Stimulated activated CD4-positive, alpha-beta T cell treated with anti-CD3 and anti-CD28 coated beads, Interleukin-12 subunit alpha, Interleukin-12 subunit beta, amount 100 ng/mL, for 24 hours (primary cell): ENCODE results near the gene HORMAD2.

ENCODE experiments used
- DNase-seq, 2 experiments: peaks; one replicate each; pipeline ENCODE4 v3.0.0-alpha.2; 2020; ENCODE audit warnings: low read depth in 2 of 2

HORMAD2 gene

GRCh38 chr22:30079952-30080533 lies at the start of gene HORMAD2:
TSS of gene HORMAD2 (plus strand) at chr22:30080464. CDS start at chr22:30093953, 13,489 bp downstream.
- DNase-seq, result no peak

- no peak for DNase-seq
Observed at GRCh38 chr22:30031328-30031727, 48.9 kb upstream of the HORMAD2 start.

GRCh38 chr22:30031764-30032455 lies 48.4 kb upstream of the HORMAD2 start:
- no peak for DNase-seq

- DNase-seq, result no peak
Observed at GRCh38 chr22:30033137-30033536, 47.1 kb upstream of the HORMAD2 start.

GRCh38 chr22:30033901-30034300 lies 46.4 kb upstream of the HORMAD2 start:
- DNase-seq, result no peak

- no peak for DNase-seq
Observed at GRCh38 chr22:30036656-30037055, 43.6 kb upstream of the HORMAD2 start.

- DNase-seq, result no peak
Observed at GRCh38 chr22:30038219-30038618, 42.0 kb upstream of the HORMAD2 start.

- no peak for DNase-seq
Observed at GRCh38 chr22:30040499-30041260, 39.6 kb upstream of the HORMAD2 start.

GRCh38 chr22:30041475-30041874 lies 38.8 kb upstream of the HORMAD2 start:
- DNase-seq, result no peak

GRCh38 chr22:30041881-30042280 lies 38.4 kb upstream of the HORMAD2 start:
- no peak for DNase-seq

GRCh38 chr22:30043161-30043560 lies 37.1 kb upstream of the HORMAD2 start:
- no peak for DNase-seq

GRCh38 chr22:30044369-30044768 lies 35.9 kb upstream of the HORMAD2 start:
- no peak for DNase-seq

GRCh38 chr22:30044881-30045493 lies 35.3 kb upstream of the HORMAD2 start:
- no peak for DNase-seq

GRCh38 chr22:30045494-30045887 lies 34.8 kb upstream of the HORMAD2 start:
- no peak for DNase-seq

- DNase-seq, result no peak
Observed at GRCh38 chr22:30045901-30046715, 34.2 kb upstream of the HORMAD2 start.

- DNase-seq, result no peak
Observed at GRCh38 chr22:30046716-30047363, 33.4 kb upstream of the HORMAD2 start.

GRCh38 chr22:30047364-30047738 lies 32.9 kb upstream of the HORMAD2 start:
- DNase-seq, result no peak

- no peak for DNase-seq
Observed at GRCh38 chr22:30048681-30049080, 31.6 kb upstream of the HORMAD2 start.

- DNase-seq, result no peak
Observed at GRCh38 chr22:30054067-30054763, 26.0 kb upstream of the HORMAD2 start.

- DNase-seq, result no peak
Observed at GRCh38 chr22:30054764-30055069, 25.5 kb upstream of the HORMAD2 start.

- no peak for DNase-seq
Observed at GRCh38 chr22:30056015-30056414, 24.2 kb upstream of the HORMAD2 start.
